GM10248 (cell line): ENCODE data around the gene ASB2.

Source experiments
- CTCF ChIA-PET: fragments of 300-600 bp; sonication (Branson Sonifier 250); formaldehyde crosslinking; extraction: SDS; loops from one replicate; lab custom pipeline; 2021; ENCODE audit warnings: antibody characterized with exemption; lab: Yijun Ruan, JAX
- POLR2A ChIA-PET: fragments of 350-650 bp; sonication (Branson Sonifier 250); formaldehyde crosslinking; extraction: SDS; loops from one replicate; lab custom pipeline; 2020; ENCODE audit warnings: antibody characterized with exemption; lab: Yijun Ruan, JAX
- DNase-seq: peaks from one replicate; pipeline ENCODE4 v3.0.0; 2012; ENCODE audit errors: extremely low spot score
- CTCF ChIP-seq: IDR thresholded peaks from 2 replicates; pipeline ENCODE4 v1.5.1; 2012; ENCODE audit warnings: mild to moderate bottlenecking, low read depth; ENCODE audit errors: extremely low read depth, missing control alignments, control extremely low read depth

Gene ASB2

DNA sequence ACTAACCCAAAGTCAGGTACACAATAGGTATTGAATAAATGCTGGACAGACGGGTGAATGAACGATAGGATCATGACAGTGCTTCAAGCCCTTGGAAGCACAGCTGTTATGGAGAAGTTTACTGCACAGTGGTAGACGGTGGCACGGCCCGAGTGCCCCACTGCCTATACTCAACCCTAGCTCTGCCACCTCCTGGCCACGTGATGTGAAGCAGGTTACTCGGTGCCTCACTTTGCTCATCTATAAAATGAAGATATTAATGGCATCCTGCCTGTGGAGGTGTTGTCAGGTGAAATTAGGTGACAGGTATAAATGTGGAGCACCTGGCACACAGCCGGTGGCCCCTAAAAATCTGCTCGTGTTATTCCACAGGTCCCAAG is 5.8 kb downstream of the ASB2 start:
- ChIA-PET CTCF (interaction anchor here (1.1 to 17.2 kb wide), 15 partner anchors 8 to 66 kb away, joined by 3 to 212 read pairs (median 7); partner anchors contain the start of gene CCDC197), POLR2A (interaction anchor here (0.6 to 2.0 kb wide), 5 partner anchors 7 to 1293 kb away, joined by 3 to 18 read pairs (median 4); no protein-coding TSS in a partner anchor)
- no peak for DNase-seq
- TF ChIP-seq CTCF = peak; percentile 69

- POLR2A ChIA-PET = interaction anchor here (1.6 to 2.0 kb wide), 2 partner anchors 10 to 30 kb away, joined by 4 to 18 read pairs; no protein-coding TSS in a partner anchor
Measured at GRCh38 chr14:93969082-93969828, 7.1 kb downstream of the ASB2 start.

DNA sequence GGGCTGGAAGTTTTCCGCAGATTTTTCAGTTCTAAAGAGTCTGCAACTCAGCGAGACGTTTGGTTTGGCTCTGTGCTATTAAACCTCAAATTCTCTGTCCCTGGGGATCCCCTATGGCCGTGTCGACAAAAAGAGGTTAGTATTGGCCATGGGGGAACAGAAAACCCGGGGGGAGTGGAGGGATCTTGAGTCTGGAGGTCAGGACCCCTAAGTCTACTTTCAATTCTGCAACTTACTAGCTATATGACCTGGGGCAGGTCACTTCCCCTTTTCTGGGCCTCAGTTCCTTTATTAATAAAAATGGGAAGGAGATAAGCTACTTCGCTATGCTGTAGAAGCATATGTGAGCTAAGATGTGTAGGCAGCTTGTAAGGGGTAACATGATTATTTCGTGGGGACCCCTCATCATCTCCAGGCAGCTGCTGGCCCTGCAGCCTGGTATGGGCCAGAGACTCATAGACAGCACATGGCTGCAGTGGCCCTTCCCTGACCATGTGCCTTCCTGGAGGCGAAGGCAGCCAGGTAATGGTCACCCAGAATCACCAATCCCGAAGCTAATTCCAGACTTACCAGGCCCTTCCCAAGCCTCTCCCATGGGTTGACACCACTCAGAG is 8.6 kb downstream of the ASB2 start:
- ChIA-PET POLR2A (interaction anchor here (0.8 to 1.5 kb wide), 5 partner anchors 8 to 23 kb away, joined by 3 to 12 read pairs (median 3); partner anchors contain the start of gene ASB2), CTCF (interaction anchor here (0.7 to 17.2 kb wide), 10 partner anchors 8 to 169 kb away, joined by 3 to 212 read pairs (median 5); no protein-coding TSS in a partner anchor)
- no peak for TF ChIP-seq CTCF
- DNase-seq = peak; percentile 81

More at GRCh38 chr14:93969082-93969828, 7.1 kb downstream of the ASB2 start:
- TF ChIP-seq CTCF = no peak
- DNase-seq = no peak
- CTCF ChIA-PET = interaction anchor here (0.9 to 17.2 kb wide), 6 partner anchors 9 to 34 kb away, joined by 3 to 212 read pairs (median 28); no protein-coding TSS in a partner anchor

GRCh38 chr14:93965946-93966474 is 10.4 kb downstream of the ASB2 start:
- no peak for TF ChIP-seq CTCF
- POLR2A ChIA-PET = interaction anchor here (0.7 kb wide), 2 partner anchors 11 to 214 kb away, joined by 3 to 4 read pairs; partner anchors contain the start of gene ASB2
- CTCF ChIA-PET = interaction anchor here (0.7 to 11.9 kb wide), 6 partner anchors 10 to 34 kb away, joined by 3 to 156 read pairs (median 4); partner anchors contain the start of gene ASB2
- no peak for DNase-seq

DNA sequence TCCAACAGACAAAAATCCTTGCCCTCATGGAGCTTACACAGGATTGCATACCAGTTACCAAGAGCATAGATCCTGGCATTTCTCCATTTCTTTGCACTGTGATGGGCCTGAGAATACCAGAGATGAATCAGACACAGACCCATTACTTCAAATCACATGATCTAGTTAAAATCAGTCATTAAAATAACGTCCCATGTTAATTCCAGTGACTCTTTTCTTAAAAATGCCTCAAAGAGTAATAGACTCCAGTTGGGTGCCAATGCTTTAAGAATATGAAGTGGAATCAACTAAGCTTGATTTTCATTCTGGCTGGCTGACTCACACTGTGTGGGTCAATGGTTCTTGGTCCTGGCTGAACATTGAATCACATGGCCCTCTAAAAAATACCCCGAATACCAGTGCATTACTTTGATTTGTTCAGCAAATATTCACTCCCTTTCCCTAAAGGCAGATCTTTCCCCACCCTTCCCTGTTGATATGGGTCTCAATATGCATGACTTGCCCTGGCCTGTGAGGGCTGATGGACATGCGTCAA is 11.0 kb downstream of the ASB2 start:
- no peak for DNase-seq
- ChIA-PET POLR2A (interaction anchor here (0.7 kb wide), 2 partner anchors 11 to 215 kb away, joined by 3 to 4 read pairs; partner anchors contain the start of gene ASB2), CTCF (interaction anchor here (0.7 to 11.9 kb wide), 6 partner anchors 10 to 35 kb away, joined by 3 to 156 read pairs (median 4); partner anchors contain the start of gene ASB2)
- TF ChIP-seq CTCF = no peak
